GM11168 (cell line): ENCODE results near the gene ETFA.
"Not testable (repeated sequence)": the region's sequence is repeated elsewhere in the genome, so short reads cannot be mapped to it uniquely, and the experiment has no call there.

Experiments used
- in situ Hi-C: fragments of 300-500 bp; cut with MboI; formaldehyde crosslinking; loops from one replicate; pipeline ENCODE4 v1.12.0; 2022; ENCODE audit warnings: low sequenced_read_pairs; ENCODE audit not compliant: unreplicated experiment

The ETFA gene

DNA sequence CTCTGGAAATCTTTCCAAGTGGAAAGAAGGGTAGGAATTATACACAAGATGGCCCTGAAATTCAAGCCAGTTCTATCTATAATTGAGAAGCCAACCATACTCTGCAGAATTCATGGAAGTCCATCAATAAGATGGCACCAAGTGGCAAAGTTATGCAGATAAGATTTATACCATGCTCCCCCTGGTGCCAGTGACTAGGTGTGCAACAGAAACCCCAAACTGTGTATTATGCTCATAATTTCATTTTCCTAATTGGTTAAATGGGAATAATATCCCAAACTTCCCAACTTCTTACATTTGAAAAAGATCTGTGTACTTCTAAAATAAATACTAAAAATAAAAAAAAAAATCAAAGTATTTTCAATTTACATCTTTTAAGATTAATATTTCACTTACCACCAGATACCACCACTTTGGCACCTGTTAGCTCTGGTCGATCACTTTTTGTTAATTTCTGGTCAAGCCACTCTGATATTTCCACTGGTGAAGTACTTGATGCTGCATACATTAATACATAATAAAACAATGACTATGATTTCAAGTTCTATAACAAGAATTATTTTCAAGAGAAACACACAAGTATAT is 25.9 kb downstream of the ETFA start:
- in situ Hi-C loops, result no loop called here

DNA sequence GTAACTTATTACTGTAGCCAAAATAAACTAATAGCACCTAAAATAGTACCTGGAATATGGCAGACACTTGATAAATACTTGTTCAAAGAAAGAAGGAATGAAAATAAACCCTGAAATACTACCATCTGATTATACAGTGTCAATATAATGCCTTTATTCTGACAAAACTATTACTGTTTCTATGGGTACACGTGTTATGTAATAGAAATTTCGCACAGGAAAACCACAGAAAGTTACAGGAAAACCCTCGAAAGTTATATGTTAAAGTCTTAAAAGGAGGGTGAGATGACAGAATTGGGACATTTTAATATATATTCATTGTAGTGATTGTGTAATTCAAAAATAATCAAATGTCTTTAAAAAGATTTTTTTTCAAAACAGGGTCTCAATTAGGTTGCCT is 28.8 kb downstream of the ETFA start:
- in situ Hi-C loops, result no loop called here

DNA sequence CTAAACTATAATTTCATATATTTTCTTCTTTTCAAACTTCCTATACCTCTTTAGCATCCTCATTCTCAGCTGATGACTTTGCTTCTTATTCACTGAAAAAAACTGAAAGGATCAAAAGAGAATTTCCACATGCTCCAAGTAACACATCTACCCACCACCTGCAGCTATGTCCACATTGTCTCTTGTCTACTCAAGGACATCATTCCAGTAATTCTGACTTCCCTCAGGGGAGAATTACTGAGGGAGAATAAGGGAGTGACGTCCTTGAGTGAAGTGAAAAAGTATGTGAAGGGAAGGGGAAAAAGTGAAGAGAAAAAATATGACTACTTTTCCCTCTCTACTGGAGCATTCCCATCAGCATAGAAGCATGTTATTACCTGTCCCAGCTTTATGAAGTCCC is 32.6 kb downstream of the ETFA start:
- in situ Hi-C loops, result no loop called here

- in situ Hi-C loops, result no loop called here
Measured at GRCh38 chr15:76274821-76275220, 36.4 kb downstream of the ETFA start.

DNA sequence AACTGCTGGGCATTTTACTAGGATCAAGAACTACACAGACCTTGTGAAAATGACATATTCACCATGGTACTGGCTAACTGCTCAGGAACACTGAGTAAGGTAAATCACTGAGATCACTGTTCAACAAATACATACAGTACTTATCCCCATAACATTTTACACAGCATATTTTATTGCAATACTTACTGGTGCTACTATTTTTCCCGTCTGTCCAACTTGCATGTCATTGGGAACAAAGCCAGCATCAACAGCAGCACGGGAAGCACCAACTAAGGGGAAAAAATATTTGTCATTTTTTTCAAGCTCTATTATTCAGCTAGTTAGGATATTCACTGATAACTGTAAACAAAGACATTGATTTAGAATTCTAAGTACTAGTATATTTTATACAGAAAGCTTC is 37.0 kb downstream of the ETFA start:
- in situ Hi-C loops, result no loop called here

DNA sequence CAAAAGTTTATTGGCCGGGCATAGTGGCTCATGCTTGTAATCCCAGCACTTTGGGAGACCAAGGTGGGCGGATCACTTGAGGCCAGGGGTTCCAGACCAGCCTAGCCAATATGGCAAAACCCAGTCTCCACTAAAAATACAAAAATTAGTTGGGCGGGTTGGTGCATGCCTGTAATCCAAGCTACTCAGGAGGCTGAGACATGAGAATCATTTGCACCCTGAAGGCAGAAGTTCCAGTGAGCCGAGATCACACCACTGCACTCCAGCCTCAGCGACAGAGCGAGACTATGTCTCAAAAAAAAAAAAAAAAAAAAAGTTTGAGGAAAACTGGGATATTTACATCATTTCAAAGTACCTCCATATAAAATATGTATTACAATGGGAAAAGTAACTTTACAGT is 40.4 kb downstream of the ETFA start:
- in situ Hi-C loops, result no loop called here

DNA sequence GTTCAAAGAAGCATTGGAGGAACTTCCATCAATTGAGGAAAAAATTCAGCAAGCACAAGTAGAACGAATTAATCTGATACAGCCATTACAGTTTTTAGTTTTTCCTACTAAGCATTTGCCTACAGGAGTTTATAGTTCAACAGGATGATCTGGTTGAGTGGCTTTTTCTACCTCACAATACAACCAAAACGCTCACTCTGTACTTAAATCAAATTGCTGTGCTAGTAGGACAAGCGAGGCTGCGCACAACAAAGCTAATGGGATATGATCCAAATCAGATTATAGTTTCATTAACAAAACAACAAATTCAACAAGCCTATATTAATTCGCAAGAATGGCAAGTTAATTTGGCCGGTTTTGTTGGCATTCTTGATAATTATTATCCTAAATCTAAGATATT is 44.2 kb downstream of the ETFA start:
- in situ Hi-C loops, result no loop called here

- in situ Hi-C loops, result not testable (repeated sequence)
Measured at GRCh38 chr15:76265769-76266168, 45.5 kb downstream of the ETFA start.

GRCh38 chr15:76260246-76260938 is 50.9 kb downstream of the ETFA start:
- in situ Hi-C loops, result no loop called here

DNA sequence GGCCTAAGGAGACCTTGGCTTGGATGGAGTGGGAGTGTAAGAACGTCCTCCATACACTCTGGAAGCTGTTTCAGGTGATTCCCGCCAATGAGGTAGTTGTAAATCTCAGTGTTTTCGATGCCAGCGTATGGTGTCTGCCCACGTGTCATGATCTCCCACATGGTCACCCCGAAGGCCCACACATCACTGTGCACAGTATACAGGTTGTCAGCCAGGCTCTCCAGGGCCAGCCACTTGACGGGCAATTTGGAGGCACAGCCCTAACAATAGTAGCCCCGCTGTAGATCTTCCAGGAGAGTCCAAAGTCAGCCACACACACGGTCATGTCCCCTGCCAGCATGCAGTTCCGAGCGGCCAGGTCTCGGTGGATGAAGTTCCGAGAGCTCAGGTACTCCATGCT is 51.9 kb downstream of the ETFA start:
- in situ Hi-C loops, result no loop called here

DNA sequence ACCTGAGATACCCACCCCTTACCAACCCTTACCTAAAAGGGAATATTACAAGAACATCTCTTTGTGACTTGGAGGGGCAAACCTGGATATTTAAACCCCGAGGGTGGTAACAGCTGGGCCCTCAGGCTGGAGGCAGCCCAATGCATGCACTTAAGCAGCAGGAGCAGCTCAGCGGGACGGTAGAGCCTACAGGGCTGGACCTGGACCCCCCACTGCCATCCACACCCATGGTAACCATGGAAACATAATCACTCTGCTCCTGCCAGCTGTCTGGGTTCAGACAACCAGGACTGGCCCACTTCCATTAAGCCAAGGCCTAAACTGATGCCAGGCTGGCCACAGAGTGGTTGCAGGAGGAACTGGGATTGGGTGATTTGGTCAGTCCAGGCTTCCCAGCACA is 52.8 kb downstream of the ETFA start:
- in situ Hi-C loops, result no loop called here

GRCh38 chr15:76253691-76254473 is 57.4 kb downstream of the ETFA start:
- in situ Hi-C loops, result no loop called here

DNA sequence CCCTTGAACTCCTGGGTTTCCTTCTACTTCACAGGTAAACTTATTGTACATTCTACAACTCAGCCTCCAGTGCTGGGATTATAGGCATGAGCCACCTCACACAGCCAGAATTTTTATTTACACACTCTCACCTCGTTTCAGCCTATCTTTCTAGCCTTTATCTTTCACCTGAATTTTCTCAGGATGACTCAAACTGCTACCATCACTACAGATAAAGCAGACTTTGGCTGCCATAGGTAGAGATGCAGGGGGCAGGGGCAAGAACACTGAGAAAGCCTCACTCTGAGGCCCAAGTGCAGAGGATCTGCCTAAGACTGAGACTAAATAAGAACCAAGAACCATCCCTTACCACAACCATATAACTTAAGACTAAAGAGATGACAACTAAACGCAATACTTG is 59.0 kb downstream of the ETFA start:
- in situ Hi-C loops, result no loop called here

- in situ Hi-C loops, result no loop called here
Measured at GRCh38 chr15:76251717-76252116, 59.6 kb downstream of the ETFA start.

GRCh38 chr15:76245072-76245610 is 66.1 kb downstream of the ETFA start:
- in situ Hi-C loops, result no loop called here

- in situ Hi-C loops, result no loop called here
Measured at GRCh38 chr15:76239786-76240185, 71.5 kb downstream of the ETFA start.

DNA sequence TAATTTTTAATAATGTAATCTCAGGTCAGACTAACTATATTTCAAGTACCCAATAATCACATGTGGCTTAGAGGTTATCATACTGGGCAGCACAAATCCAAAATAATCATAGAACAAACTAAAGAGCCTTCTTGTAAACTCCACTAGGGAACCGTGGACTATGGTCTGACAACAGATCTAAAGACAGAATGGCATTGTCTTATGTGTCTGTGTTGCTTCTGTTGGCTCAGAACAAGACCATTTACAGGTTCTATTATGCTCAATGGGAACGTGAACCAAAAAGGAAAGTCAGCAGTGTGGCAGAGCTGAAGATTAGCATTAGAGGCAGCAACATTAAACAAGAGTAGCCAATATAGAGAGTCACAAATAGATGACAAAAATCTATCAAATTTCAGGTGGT is 74.9 kb downstream of the ETFA start:
- in situ Hi-C loops, result no loop called here

- in situ Hi-C loops, result no loop called here
Measured at GRCh38 chr15:76235186-76235826, 76.0 kb downstream of the ETFA start.

GRCh38 chr15:76234337-76234889 is 76.9 kb downstream of the ETFA start:
- in situ Hi-C loops, result no loop called here

DNA sequence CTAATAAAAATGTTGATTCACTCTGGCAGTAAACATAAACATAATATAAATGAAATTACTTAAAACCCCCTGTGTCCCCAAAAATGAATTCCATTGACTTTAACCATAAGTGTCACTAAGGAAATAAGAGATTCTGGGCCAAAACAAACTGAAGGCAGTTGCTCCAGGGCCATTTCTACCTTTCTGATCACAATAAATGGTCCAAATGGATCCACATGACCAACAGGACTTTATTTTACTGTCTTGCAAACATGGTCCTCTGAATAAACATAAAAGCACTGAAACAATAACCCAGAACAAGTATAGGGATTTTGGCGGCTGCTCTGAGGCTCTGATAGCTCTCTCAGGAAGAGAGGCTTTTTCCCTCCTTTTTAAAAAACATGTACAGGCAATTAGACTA is 77.3 kb downstream of the ETFA start:
- in situ Hi-C loops, result no loop called here

DNA sequence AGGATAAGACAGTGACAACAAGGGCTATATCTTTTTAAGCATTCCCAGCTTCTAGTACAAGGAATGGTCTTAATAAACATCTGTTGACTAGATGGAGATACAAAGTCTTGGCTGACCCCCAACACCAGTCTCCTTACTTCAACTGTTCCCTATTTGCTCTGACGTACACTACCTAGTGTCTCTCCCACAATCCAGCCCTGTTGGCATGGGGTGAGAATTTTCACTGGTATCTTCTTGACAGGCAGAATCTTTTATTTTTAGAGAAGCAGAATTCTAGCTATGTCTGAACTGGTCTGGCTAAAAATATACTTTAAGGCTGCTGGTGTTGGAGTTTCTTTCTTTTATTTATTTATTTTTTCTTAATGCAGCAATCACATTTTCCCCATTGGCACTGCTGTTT is 82.0 kb downstream of the ETFA start:
- in situ Hi-C loops, result no loop called here
